ENCODE measurements around the gene CYB5D1.
A peak's percentile ranks its signal among the peaks of the same experiment; 100 is the strongest.

Gene CYB5D1

GRCh38 chr17:7833795-7834541 is 23.8 kb upstream of the CYB5D1 start, which contains the start of gene KDM6B:
TSS of gene KDM6B (plus strand) at chr17:7834217. CDS start at chr17:7845555, 11,338 bp downstream.
- peak; percentile 84 for DNase-seq (ENCODE audit: low spot score)

- peak; percentile 59 for DNase-seq (ENCODE audit: low spot score)
These were observed 23.3 kb upstream of the CYB5D1 start for GRCh38 chr17:7834542-7834956.

GRCh38 chr17:7834957-7835813 is 22.6 kb upstream of the CYB5D1 start:
- DNase-seq (ENCODE audit: low spot score): peak; percentile 90

DNA sequence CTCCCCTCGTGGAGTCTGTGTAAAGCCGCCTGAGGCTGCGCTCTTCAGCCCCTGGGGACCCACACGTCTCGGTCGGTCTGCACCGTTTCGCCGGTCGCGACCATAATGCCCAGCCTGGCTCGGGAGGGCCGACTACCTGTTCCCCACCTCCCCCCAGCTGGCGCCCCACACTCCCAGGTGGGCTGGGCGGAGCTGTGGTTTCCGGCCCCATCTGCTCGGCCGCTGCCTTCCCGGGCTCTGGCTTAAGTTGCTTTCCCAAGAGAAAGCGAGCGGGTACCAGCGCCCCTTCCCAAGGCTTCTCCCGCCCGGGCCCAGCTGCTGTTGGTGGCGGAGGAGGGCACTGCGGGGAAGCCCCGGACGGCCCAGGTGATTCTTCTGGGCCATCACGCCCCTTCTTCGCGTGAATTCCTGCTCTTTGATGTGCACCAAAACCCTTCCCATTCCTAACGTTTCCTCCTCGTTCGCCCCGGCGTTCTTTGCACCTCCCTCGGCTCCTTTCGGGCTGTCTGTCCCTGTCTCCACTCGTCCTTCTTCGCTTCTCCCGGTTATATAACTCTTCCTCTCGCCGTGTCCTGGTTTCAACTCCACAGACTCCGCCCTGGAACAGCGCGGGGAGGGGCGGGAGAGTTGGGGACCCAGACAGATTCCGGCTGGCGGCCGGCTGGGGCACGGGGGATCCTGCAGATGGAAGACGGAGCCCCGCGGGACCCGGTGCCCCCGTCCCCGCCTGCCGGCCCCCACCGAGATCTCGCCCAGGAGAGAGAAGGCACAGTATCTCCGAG is 21.8 kb upstream of the CYB5D1 start:
- DNase-seq (ENCODE audit: low spot score): no peak

DNA sequence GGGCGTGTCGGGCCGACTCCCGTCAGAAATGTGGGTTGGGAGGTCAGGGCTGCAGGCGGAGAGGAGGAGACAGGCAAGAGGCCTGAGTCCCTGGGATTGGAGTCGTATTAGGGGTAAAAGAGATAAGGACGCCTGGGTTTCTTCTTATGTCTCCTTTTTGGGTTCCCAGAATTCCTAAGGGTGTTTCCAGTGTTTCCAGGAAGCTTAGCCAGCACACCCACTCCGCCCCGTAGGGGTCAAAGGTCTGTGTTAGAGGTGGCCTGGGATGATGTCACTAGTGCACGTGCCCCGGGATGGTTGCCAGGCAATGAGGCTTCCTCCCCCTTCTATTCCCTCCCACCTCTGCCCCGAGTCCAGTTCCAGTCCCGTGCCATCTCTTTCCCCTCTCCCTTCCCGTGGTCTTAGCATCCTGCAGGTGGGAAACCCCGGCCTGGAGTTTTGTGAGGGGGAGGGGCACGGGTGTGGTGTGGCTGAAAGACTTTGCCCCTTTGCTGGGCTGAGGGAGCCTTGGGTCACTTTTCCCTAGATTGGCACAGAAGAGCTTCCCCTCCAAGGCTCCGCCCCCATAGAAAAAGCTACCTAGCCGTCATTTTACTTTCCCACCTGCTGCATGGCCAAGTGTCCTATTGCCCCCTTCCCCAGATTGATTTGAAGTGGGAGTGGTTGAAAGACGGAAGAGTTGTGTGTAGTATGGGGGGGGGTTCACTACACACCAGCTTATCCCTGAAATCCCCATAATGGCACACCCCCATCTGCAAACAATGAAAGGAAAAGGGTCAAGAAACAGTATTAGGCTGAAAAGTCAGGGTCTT is 21.0 kb upstream of the CYB5D1 start:
- peak; percentile 75 for DNase-seq (ENCODE audit: low spot score)

GRCh38 chr17:7837408-7838088 is 20.3 kb upstream of the CYB5D1 start:
- DNase-seq (ENCODE audit: low spot score): no peak

DNA sequence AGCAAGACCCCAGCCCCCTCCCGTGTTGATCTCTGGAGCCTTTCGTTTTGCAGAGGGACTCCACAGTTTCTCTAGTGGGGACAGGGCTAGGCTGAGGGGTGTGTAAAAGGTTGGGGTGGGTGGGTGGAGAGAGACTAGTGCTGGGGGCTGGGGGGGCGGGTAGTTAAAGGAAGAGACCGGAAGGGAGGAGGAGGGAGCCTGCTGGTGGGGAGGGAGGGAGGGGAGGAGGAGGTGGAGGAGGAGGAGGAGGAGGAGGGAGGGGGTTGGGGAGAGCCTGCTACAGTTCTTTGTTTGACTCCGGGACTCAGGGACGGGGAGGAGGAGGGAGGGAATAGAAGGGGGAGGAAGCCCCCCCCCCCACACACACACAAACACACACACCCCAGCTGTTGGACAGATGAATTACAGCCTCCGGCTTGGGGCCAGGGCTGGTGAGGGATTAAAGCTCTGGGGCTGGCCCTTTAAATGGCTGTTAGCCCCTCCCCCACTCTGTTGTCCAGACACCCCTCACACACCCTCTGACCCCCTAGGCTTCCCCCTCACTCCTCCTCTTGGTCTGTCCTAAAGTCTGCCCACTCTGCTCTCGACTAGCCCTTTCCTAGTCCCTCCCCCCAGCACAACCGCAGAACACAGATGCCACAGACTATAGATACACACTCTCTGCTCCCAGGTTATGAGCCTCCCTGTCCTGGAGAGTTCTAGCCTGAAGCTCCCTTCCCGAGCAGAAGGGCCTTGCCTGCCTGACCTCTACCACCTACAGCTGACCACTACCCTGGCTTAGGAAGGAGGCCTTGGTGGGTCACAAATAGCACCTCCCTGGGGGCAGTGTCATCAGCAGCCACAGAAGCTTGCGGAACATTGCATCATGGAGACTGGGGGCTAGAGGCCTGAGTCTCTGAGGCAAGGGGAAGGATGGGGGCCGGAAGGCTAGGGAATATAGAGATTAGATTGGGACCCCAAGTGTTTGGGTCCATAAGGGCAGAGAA is 19.4 kb upstream of the CYB5D1 start:
- no peak for DNase-seq (ENCODE audit: low spot score)

DNA sequence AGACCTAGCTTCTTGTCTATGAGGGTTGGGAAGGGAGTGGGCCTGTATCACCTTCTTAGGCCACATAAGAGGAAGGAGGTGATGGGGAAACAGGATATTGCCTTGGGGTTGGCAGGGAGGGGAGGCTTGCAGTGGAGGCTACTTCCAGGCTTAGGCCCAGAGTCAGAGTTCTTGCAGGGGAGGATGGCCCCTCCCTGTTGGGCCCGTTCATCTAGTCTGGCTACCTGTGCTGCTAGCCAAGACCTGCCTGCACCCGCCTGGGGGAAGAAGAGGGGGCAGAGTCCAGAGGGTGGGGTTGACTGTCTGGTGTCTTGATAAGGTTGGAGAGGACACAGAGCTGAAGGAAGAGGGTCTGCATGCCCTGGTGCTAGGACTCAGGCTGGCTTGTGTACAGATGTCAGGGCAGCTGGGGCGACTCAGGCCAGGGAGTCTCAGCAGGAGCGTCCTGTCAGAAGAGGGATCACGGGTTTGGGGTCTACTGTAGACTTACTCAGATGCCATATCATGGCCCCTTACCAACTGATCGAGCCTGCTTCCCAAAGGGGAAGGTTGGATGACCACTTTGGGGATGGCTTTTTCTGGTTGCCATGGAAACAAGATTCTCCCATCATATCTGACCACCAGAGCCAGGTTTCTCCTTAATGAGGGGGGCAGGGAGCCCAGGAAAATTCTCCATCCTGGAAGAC is 18.5 kb upstream of the CYB5D1 start:
- DNase-seq (ENCODE audit: low spot score): no peak

GRCh38 chr17:7839876-7840261 is 17.9 kb upstream of the CYB5D1 start:
- no peak for DNase-seq (ENCODE audit: low spot score)

GRCh38 chr17:7840441-7840840 is 17.4 kb upstream of the CYB5D1 start:
- no peak for DNase-seq (ENCODE audit: low spot score)

- DNase-seq (ENCODE audit: low spot score): no peak
These were observed 16.9 kb upstream of the CYB5D1 start for GRCh38 chr17:7840875-7841274.

DNA sequence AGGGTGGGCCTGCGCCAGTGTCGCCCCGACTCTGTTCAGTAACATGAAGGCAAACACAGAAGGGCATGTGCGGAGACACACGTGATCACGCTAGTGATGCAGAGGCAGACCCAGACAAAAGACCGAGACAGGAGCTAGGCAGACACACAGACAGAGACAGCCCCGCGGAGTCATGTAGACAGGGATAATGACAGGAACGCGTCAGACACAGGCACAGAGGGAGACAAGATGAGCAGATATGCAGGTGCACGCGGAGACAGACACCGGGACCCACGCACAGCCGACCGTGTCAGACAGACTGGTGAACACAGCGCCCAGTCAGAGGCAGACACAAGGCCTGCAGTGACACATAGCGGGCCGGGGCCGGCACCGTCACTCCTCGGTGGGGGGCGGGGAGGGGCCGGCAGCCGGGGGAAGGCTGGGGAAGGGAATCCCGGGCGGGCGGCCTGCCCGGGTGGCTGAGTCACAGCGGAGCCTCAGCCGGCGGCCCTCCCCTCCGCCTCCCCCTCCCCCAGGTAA is 16.3 kb upstream of the CYB5D1 start:
- DNase-seq (ENCODE audit: low spot score): peak; percentile 96

DNA sequence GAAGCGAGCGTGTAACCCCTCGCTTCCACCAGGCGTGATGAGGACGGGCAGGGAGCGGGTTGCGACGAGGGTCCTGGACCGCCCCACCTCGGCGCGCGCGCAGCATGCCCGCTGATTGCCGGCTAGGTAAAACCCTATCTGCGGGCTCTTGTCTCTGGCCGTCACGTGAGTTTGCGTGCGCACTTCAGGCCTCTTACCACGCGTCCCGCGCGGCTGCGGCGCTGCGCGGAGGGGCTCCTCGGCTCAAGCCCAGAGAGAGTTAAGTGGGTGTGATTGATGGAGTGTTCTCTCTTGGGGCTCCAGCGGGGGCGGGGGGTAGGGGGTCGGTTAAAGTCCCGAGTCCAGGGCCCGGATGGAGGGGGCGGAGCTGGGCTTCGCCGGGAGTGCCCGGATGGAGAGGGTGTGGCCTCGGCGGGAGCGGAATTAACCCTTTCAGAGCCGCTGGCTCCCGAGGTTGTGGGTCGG is 15.9 kb upstream of the CYB5D1 start:
- DNase-seq (ENCODE audit: low spot score): peak; percentile 82

DNA sequence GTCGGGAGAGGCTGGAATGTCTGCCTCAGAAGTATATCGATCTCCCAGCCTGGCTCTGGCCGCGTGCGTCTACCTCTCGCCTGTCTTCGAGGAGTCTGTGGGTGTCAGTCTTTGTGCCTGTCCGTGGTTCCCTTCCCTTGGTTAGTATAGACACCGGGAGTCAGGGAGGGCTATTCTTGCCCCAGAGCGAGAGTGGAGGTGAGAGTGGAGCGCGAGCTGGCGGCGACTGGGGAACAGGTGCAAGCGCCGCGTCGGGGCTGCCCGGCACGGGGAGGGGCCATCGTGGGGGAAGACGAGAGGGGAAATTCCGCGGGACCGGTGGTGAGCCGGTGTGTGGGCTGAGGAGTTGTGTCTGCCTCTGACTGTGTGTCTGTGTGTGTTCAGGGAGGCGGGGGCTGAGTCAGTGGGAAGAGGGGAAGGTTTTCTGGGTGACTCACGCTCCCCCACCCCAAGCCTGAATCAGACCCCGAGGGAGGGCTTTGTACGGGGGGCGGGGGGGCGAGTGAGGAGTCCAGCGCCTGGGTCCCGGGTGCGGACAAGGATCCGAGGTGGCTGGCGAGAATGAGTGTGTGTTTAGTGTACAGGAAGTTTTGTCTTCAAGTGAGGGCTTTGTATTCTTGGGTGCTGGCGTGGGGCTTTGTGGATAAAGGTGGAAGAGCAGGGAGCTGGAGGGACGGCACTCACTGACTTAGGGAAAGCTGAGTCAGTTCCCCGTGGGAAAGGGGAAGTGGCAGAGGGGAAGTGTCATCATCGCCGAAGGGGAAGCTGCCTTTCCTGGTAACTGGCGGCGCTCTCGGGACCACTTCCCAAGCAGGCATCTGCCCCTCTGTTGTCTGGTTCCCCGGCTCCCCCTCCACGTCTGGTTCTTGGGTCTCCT is 15.2 kb upstream of the CYB5D1 start:
- peak; percentile 97 for DNase-seq (ENCODE audit: low spot score)

GRCh38 chr17:7843257-7843535 is 14.6 kb upstream of the CYB5D1 start:
- DNase-seq (ENCODE audit: low spot score): no peak

DNA sequence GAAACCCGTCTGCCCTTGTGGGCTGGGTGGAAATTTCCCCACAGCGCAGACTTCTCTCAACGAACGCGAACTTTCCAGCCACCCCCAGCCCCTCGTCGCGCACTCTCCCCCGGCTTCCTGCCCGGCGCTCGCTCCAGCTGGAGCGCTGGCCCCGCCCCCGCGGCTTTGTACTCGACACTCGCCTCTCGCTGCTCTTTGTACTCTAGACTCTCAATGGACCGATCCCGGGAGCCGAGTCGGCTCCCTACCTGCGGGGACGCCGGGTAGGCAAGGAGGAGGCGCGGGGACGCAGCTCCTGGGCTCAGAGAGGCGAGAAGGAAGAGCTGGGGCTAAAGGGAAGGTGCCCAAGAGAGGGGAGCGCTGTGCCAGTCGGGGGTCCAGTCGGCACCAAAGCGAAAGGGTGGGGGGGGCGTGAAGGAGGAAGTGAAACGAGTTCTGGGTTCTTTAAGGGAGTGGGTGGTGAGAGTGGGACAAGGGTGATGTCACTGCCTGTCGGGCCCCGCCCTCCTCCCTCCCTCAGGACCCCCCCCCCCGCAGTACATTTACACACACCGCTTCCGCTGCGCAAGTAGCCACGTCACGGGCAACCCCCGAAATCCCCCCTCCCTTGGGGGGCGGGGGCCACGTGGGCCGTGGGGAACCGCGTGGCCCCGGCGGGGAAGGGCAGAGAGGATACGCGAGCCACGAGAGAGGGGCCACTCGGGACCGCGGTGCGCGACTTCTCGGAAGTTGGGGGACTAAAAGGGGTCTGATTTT is 14.1 kb upstream of the CYB5D1 start:
- peak; percentile 91 for DNase-seq (ENCODE audit: low spot score)
